Natural killer cell (primary cell): ENCODE results near the gene EHD4. TPM values are rescaled to one million over a fixed set of nuclear protein-coding genes. Genes with fewer than 3 reads are reported as not detected.

Experiments
- ATAC-seq, 3 donors: fragments of 150-1000 bp in 2 of 3; fragments of 200-7000 bp in 1 of 3; cut with Tn5 transposase; 1 replicate in 1 of 3; 2 replicates in 2 of 3; pipeline ENCODE4 v1.10.0; 2021; ENCODE audit warnings: mild to moderate bottlenecking in 2 of 3, moderate library complexity in 2 of 3
- DNase-seq, 2 donors: peaks; one replicate each; pipeline versions ENCODE4 v3.0.0 to v3.0.0-alpha.2; 2013 to 2021; ENCODE audit warnings: mixed read lengths in 1 of 2
- H3K27ac ChIP-seq: one replicate; pipeline ENCODE4 v1.5.1; 2013; ENCODE audit warnings: mild to moderate bottlenecking, low read length
- H3K27me3 ChIP-seq: one replicate; pipeline ENCODE4 v1.6.1; 2013; ENCODE audit warnings: low read length; ENCODE audit not compliant: control insufficient read depth, insufficient read depth
- H3K36me3 ChIP-seq: one replicate; pipeline ENCODE4 v1.6.1; 2013; ENCODE audit warnings: low read length; ENCODE audit not compliant: control insufficient read depth, insufficient read depth
- H3K4me1 ChIP-seq: one replicate; pipeline ENCODE4 v1.6.1; 2013; ENCODE audit warnings: low read length; ENCODE audit not compliant: control insufficient read depth, insufficient read depth
- H3K4me3 ChIP-seq: one replicate; pipeline ENCODE4 v1.5.1; 2013; ENCODE audit warnings: low read length
- H3K9me3 ChIP-seq: one replicate; pipeline ENCODE4 v1.6.1; 2013; ENCODE audit warnings: low read length; ENCODE audit not compliant: control insufficient read depth, insufficient read depth
- H3K27ac Mint-ChIP-seq, 2 donors: one replicate each; pipeline ENCODE4 v1.8.0; 2022; ENCODE audit warnings: mild to moderate bottlenecking in 2 of 2, mixed read lengths in 2 of 2, moderate library complexity in 1 of 2
- H3K27me3 Mint-ChIP-seq, 2 donors: one replicate each; pipeline ENCODE4 v1.8.0; 2022; ENCODE audit warnings: low read depth in 2 of 2, mixed read lengths in 2 of 2
- H3K36me3 Mint-ChIP-seq: one replicate; pipeline ENCODE4 v1.8.0; 2022; ENCODE audit warnings: mixed read lengths
- H3K4me1 Mint-ChIP-seq, 2 donors: one replicate each; pipeline ENCODE4 v1.8.0; 2022; ENCODE audit warnings: mixed read lengths in 2 of 2
- H3K4me3 Mint-ChIP-seq: one replicate; pipeline ENCODE4 v1.8.0; 2022; ENCODE audit warnings: mild to moderate bottlenecking, moderate library complexity, mixed read lengths
- H3K9me3 Mint-ChIP-seq, 2 donors: one replicate each; pipeline ENCODE4 v1.8.0; 2022; ENCODE audit warnings: mixed read lengths in 2 of 2
- CTCF ChIP-seq: fragments of 200-600 bp; IDR thresholded peaks from one replicate; pipeline ENCODE4 v1.8.0; 2022; ENCODE audit warnings: antibody characterized with exemption
- WGBS: methylation state at CpG from one replicate; pipeline ENCODE4 v1.1.7; 2013; ENCODE audit warnings: missing lambda C conversion rate; ENCODE audit not compliant: insufficient coverage; 5-methylcytosine and 5-hydroxymethylcytosine counted together
- intact Hi-C: fragments of 100-400 bp; cut with micrococcal nuclease; formaldehyde crosslinking; loops from one replicate; pipeline ENCODE4 v1.14.2; 2022
- total RNA-seq, 4 donors: library from RNA; stranded (reverse); fragments of 120-200 nt in 1 of 4; gene quantifications; one replicate each; pipeline versions ENCODE4 v1.2.3 to v1.2.4, GENCODE V29; 2013 to 2022

The EHD4 gene
- total RNA-seq, 3 donors from 2014 or later (not counting 1 experiment from before 2014, with no cell fraction given) = 28.4 to 34.6 (median 31.7) TPM

GRCh38 chr15:41850482-41851166 is 121.7 kb downstream of the EHD4 start:
- Mint-ChIP-seq H3K27ac (no peak overlapping the region), H3K9me3 (no peaks in the 10 kb centered on the region)
- intact Hi-C loops = no loop called here

DNA sequence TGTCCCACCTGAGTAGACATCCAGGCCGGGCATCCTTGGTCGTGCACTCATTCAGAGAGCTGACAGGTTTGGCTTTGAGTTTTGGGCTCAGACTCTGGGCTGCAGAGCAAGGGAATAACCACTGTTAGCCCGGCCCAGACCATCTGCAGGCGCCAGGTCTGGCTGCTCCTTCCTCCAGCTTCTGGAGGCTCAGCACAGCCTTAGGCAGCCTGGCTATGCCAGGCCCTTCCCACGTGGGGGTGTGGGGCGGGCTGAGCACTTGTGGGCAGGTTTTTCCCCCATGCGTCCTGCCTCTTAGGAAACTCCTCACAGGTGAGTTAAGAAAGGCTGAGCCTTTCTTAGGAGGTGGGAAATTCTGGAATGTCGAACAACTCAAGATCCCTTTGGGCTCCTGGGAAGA is 122.5 kb downstream of the EHD4 start:
- H3K9me3 Mint-ChIP-seq = no peaks in the 10 kb centered on the region
- no peak overlapping the region for H3K4me3 Mint-ChIP-seq
- H3K4me3 ChIP-seq = no peak overlapping the region
- intact Hi-C loops = no loop called here
- H3K36me3 ChIP-seq = peaks cover 21% of the 10 kb centered on the region
- no peak for DNase-seq
- no peak overlapping the region for H3K27ac Mint-ChIP-seq
- no peaks in the 10 kb centered on the region for H3K4me1 ChIP-seq
- H3K9me3 ChIP-seq = no peaks in the 10 kb centered on the region
- H3K4me1 Mint-ChIP-seq = no peaks in the 10 kb centered on the region
- H3K27me3 Mint-ChIP-seq = no peaks in the 10 kb centered on the region
- peaks cover 5% of the 10 kb centered on the region for H3K36me3 Mint-ChIP-seq
- TF ChIP-seq CTCF = no peak
- ATAC-seq = no peak
- WGBS = 82% methylated on average over 8 of the region's 8 CpGs
- H3K27ac ChIP-seq = no peak overlapping the region
- no peaks in the 10 kb centered on the region for H3K27me3 ChIP-seq

More at GRCh38 chr15:41850482-41851166, 121.7 kb downstream of the EHD4 start:
- no peaks in the 10 kb centered on the region for H3K27me3 Mint-ChIP-seq
- H3K4me1 Mint-ChIP-seq = no peaks in the 10 kb centered on the region
- ATAC-seq (no peak), DNase-seq (no peak)
- H3K36me3 Mint-ChIP-seq = peaks cover 5% of the 10 kb centered on the region
- Histone ChIP-seq H3K27me3 (no peaks in the 10 kb centered on the region), H3K4me1 (no peaks in the 10 kb centered on the region), H3K9me3 (no peaks in the 10 kb centered on the region), H3K27ac (no peak overlapping the region), H3K36me3 (peaks cover 18% of the 10 kb centered on the region), H3K4me3 (no peak overlapping the region)
- WGBS = 67% methylated on average over 16 of the region's 16 CpGs
- no peak overlapping the region for H3K4me3 Mint-ChIP-seq
- TF ChIP-seq CTCF = no peak

GRCh38 chr15:41849204-41849603 is 123.2 kb downstream of the EHD4 start:
- Histone ChIP-seq H3K36me3 (peaks cover 23% of the 10 kb centered on the region), H3K4me3 (no peak overlapping the region), H3K4me1 (no peaks in the 10 kb centered on the region), H3K27ac (no peak overlapping the region), H3K9me3 (no peaks in the 10 kb centered on the region), H3K27me3 (no peaks in the 10 kb centered on the region)
- peaks cover 5% of the 10 kb centered on the region for H3K36me3 Mint-ChIP-seq
- DNase-seq (no peak), ATAC-seq (no peak)
- intact Hi-C loops = no loop called here
- no peaks in the 10 kb centered on the region for H3K27me3 Mint-ChIP-seq
- WGBS = 92% methylated on average over 6 of the region's 6 CpGs
- TF ChIP-seq CTCF = no peak
- no peak overlapping the region for H3K4me3 Mint-ChIP-seq
- H3K9me3 Mint-ChIP-seq = no peaks in the 10 kb centered on the region
- no peaks in the 10 kb centered on the region for H3K4me1 Mint-ChIP-seq
- H3K27ac Mint-ChIP-seq = peak overlapping the region in 1 of 2 donors; percentile 70

- Mint-ChIP-seq H3K9me3 (no peaks in the 10 kb centered on the region), H3K4me3 (no peak overlapping the region), H3K27me3 (no peaks in the 10 kb centered on the region), H3K4me1 (no peaks in the 10 kb centered on the region), H3K36me3 (peaks cover 5% of the 10 kb centered on the region), H3K27ac (no peak overlapping the region)
- no peaks in the 10 kb centered on the region for H3K27me3 ChIP-seq
- ATAC-seq = no peak
- no peaks in the 10 kb centered on the region for H3K9me3 ChIP-seq
- 84% methylated on average over 10 of the region's 10 CpGs for WGBS
- peaks cover 23% of the 10 kb centered on the region for H3K36me3 ChIP-seq
- intact Hi-C loops = no loop called here
- no peaks in the 10 kb centered on the region for H3K4me1 ChIP-seq
- no peak for DNase-seq
- no peak overlapping the region for H3K27ac ChIP-seq
- no peak for TF ChIP-seq CTCF
- H3K4me3 ChIP-seq = no peak overlapping the region
Observed at GRCh38 chr15:41848631-41849030, 123.7 kb downstream of the EHD4 start.
